Sigmoid colon (tissue), 3 donors: ENCODE data around the gene NCK1.

Source experiments
- POLR2A ChIP-seq, 2 donors: fragments of 450-650 bp; IDR thresholded peaks; one replicate each; pipeline ENCODE4 v1.6.1; 2016; ENCODE audit warnings: antibody characterized with exemption in 2 of 2, mild to moderate bottlenecking in 2 of 2, moderate library complexity in 2 of 2
- TF ChIP-seq, protein P1 (sequence below), 4 experiments: fragments of 450-650 bp in 3 of 4; fragments of 200-600 bp in 1 of 4; IDR thresholded peaks; one replicate each; pipeline ENCODE4 v1.5.1; 2016 to 2019; ENCODE audit warnings: antibody characterized with exemption in 4 of 4, mild to moderate bottlenecking in 3 of 4, moderate library complexity in 2 of 4

GRCh38 chr3:136899622-136900158 is 37.7 kb downstream of the NCK1 start:
- TF ChIP-seq, protein P1, sequence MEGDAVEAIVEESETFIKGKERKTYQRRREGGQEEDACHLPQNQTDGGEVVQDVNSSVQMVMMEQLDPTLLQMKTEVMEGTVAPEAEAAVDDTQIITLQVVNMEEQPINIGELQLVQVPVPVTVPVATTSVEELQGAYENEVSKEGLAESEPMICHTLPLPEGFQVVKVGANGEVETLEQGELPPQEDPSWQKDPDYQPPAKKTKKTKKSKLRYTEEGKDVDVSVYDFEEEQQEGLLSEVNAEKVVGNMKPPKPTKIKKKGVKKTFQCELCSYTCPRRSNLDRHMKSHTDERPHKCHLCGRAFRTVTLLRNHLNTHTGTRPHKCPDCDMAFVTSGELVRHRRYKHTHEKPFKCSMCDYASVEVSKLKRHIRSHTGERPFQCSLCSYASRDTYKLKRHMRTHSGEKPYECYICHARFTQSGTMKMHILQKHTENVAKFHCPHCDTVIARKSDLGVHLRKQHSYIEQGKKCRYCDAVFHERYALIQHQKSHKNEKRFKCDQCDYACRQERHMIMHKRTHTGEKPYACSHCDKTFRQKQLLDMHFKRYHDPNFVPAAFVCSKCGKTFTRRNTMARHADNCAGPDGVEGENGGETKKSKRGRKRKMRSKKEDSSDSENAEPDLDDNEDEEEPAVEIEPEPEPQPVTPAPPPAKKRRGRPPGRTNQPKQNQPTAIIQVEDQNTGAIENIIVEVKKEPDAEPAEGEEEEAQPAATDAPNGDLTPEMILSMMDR (IDR thresholded peaks at IDR 0.05): no peak
- TF ChIP-seq POLR2A (IDR thresholded peaks at IDR 0.05): no peak
